VCaP (cell line): ENCODE data around the gene SLC17A4.

Experiments used
- H3K27ac ChIP-seq: fragments of 450-650 bp; 2 replicates; pipeline ENCODE4 v1.5.1; 2017
- CTCF ChIP-seq: fragments of 450-650 bp; conservative IDR thresholded peaks from 2 replicates; pipeline ENCODE4 v1.5.1; 2017; ENCODE audit warnings: mild to moderate bottlenecking, moderate library complexity

SLC17A4 gene

GRCh38 chr6:25717866-25718740 is 36.4 kb upstream of the SLC17A4 start:
- peak; percentile 88 for TF ChIP-seq CTCF
- H3K27ac ChIP-seq, result peak overlapping the region; percentile 34; the same call in 1 of the 2 replicates

GRCh38 chr6:25726122-25726911 is 28.2 kb upstream of the SLC17A4 start:
- H3K27ac ChIP-seq, result no peak overlapping the region
- TF ChIP-seq CTCF, result no peak

GRCh38 chr6:25727028-25727427 is 27.5 kb upstream of the SLC17A4 start:
- no peak for TF ChIP-seq CTCF
- H3K27ac ChIP-seq, result no peak overlapping the region

GRCh38 chr6:25730907-25731306 is 23.6 kb upstream of the SLC17A4 start:
- H3K27ac ChIP-seq, result no peak overlapping the region
- no peak for TF ChIP-seq CTCF

- H3K27ac ChIP-seq, result no peak overlapping the region
- TF ChIP-seq CTCF, result no peak
These were observed 22.8 kb upstream of the SLC17A4 start for GRCh38 chr6:25731721-25732120.

GRCh38 chr6:25732468-25733198 is 21.9 kb upstream of the SLC17A4 start:
- TF ChIP-seq CTCF, result no peak
- H3K27ac ChIP-seq, result 0 out of 2 replicates have a peak overlapping the region, but pooled peaks have one; percentile 1

- no peak for TF ChIP-seq CTCF
- H3K27ac ChIP-seq, result peak overlapping the region; percentile 81
These were observed 19.3 kb upstream of the SLC17A4 start for GRCh38 chr6:25735261-25735660.
